ENCODE results near the gene CRLF2. TPM values are rescaled to one million over a fixed set of nuclear protein-coding genes. Genes with fewer than 3 reads are reported as not detected.

CRLF2 gene
- polyA plus RNA-seq, 4 donors, result 0.33 TPM; not detected in 3

Other genes starting within 250 kb of the CRLF2 start
- 1 to 10 TPM in 3 of 4 donors, under 1 TPM in 1; 0.45 to 4.9 (median 3.4) TPM for gene CSF2RA, start 56.2 kb upstream of the CRLF2 start, polyA plus RNA-seq
- 10 to 100 TPM in 1 of 4 donors, 1 to 10 TPM in 1, under 1 TPM in 1, not detected in 1; 0.54 to 10.6 (median 7.1) TPM for gene IL3RA, start 124.1 kb upstream of the CRLF2 start, polyA plus RNA-seq
- 100 to 1,000 TPM; 448 to 770 (median 609) TPM for gene SLC25A6, start 179.5 kb upstream of the CRLF2 start, polyA plus RNA-seq
- gene ASMTL, start 240.3 kb upstream of the CRLF2 start, polyA plus RNA-seq, result 10 to 100 TPM; 10.1 to 24.8 (median 17.3) TPM